ENCODE measurements around the gene KIAA1217. TPM values are rescaled to one million over a fixed set of nuclear protein-coding genes. Genes with fewer than 3 reads are reported as not detected.

Gene KIAA1217
- total RNA-seq, 1 experiment from 2014 or later = 23.4 TPM

- no peak overlapping the region for H3K4me3 Mint-ChIP-seq
- H3K27ac Mint-ChIP-seq = no peak overlapping the region
- ChIA-PET POLR2A (no interaction called here), CTCF (no interaction called here)
- H3K36me3 Mint-ChIP-seq = peaks cover 53% of the 10 kb centered on the region
- peaks cover 45% of the 10 kb centered on the region for H3K9me3 Mint-ChIP-seq
- H3K4me1 Mint-ChIP-seq = no peaks in the 10 kb centered on the region
- no peak for TF ChIP-seq SP1 (CRISPR knock-in tag; conservative IDR thresholded peaks at IDR 0.05)
- no peak for TF ChIP-seq USF1 (CRISPR knock-in tag; IDR thresholded peaks at IDR 0.05)
- no peak for TF ChIP-seq ATF3 (CRISPR knock-in tag; conservative IDR thresholded peaks at IDR 0.05)
- TF ChIP-seq FOXP1 (CRISPR knock-in tag; IDR thresholded peaks at IDR 0.05; ENCODE audit: borderline replicate concordance) = no peak
- no peak for TF ChIP-seq ZNF317 (CRISPR knock-in tag; IDR thresholded peaks at IDR 0.05; ENCODE audit: borderline replicate concordance, low read depth)
- TF ChIP-seq ZNF425 (CRISPR knock-in tag; conservative IDR thresholded peaks at IDR 0.05) = no peak
- no peak for TF ChIP-seq ZNF532 (CRISPR knock-in tag; IDR thresholded peaks at IDR 0.05; ENCODE audit: borderline replicate concordance)
- no peak for TF ChIP-seq ZNF121 (CRISPR knock-in tag; IDR thresholded peaks at IDR 0.05)
- DNase-seq (ENCODE audit: low spot score) (no peak), ATAC-seq (no peak)
- no peaks in the 10 kb centered on the region; the same call in 1 of the 2 replicates for H3K27me3 Mint-ChIP-seq (ENCODE audit: low read depth)
Measured at GRCh38 chr10:24475598-24475997, 266.7 kb downstream of the KIAA1217 start.

- no peaks in the 10 kb centered on the region; the same call in 1 of the 2 replicates for H3K27me3 Mint-ChIP-seq (ENCODE audit: low read depth)
- POLR2A ChIA-PET = no interaction called here
- no peaks in the 10 kb centered on the region for H3K4me1 Mint-ChIP-seq
- no peak overlapping the region for H3K4me3 Mint-ChIP-seq
- DNase-seq (ENCODE audit: low spot score) (no peak), ATAC-seq (no peak)
- H3K27ac Mint-ChIP-seq = no peak overlapping the region
- CTCF ChIA-PET = no interaction called here
- H3K36me3 Mint-ChIP-seq = peaks cover 51% of the 10 kb centered on the region
- peaks cover 42% of the 10 kb centered on the region for H3K9me3 Mint-ChIP-seq
- no peak for TF ChIP-seq SOX15 (CRISPR knock-in tag; IDR thresholded peaks at IDR 0.05)
- no peak for TF ChIP-seq ZBTB43 (CRISPR knock-in tag; IDR thresholded peaks at IDR 0.05)
- no peak for TF ChIP-seq EMX1 (CRISPR knock-in tag; IDR thresholded peaks at IDR 0.05)
- TF ChIP-seq GABPB1 (CRISPR knock-in tag; IDR thresholded peaks at IDR 0.05) = no peak
- no peak for TF ChIP-seq TCF7 (CRISPR knock-in tag; IDR thresholded peaks at IDR 0.05; ENCODE audit: low read depth)
- no peak for TF ChIP-seq NR1H2 (CRISPR knock-in tag; IDR thresholded peaks at IDR 0.05)
- no peak for TF ChIP-seq ATF3 (CRISPR knock-in tag; conservative IDR thresholded peaks at IDR 0.05)
- TF ChIP-seq ARID4B (CRISPR knock-in tag; IDR thresholded peaks at IDR 0.05; ENCODE audit: borderline replicate concordance) = no peak
- no peak for TF ChIP-seq NFYB (CRISPR knock-in tag; conservative IDR thresholded peaks at IDR 0.05; ENCODE audit: low read depth)
- TF ChIP-seq IRF2 (CRISPR knock-in tag; IDR thresholded peaks at IDR 0.05; ENCODE audit: borderline replicate concordance, low read depth) = no peak
- TF ChIP-seq KAT7 (CRISPR knock-in tag; IDR thresholded peaks at IDR 0.05; ENCODE audit: borderline replicate concordance) = no peak
- TF ChIP-seq CREB1 (CRISPR knock-in tag; IDR thresholded peaks at IDR 0.05) = no peak
- no peak for TF ChIP-seq NR3C1 (CRISPR knock-in tag; conservative IDR thresholded peaks at IDR 0.05; ENCODE audit: low read depth)
- no peak for TF ChIP-seq OVOL2 (CRISPR knock-in tag; IDR thresholded peaks at IDR 0.05; ENCODE audit: borderline replicate concordance)
Measured at GRCh38 chr10:24476913-24477701, 268.2 kb downstream of the KIAA1217 start.
